H9 (cell line): ENCODE measurements around the gene CFAP47. TPM values are rescaled to one million over a fixed set of nuclear protein-coding genes. Genes with fewer than 3 reads are reported as not detected.
"Not testable (repeated sequence)": the region's sequence is repeated elsewhere in the genome, so short reads cannot be mapped to it uniquely, and the experiment has no call there.

Source experiments
- DNase-seq: peaks from one replicate; pipeline ENCODE4 v3.0.0-alpha.2; 2017
- H2AFZ ChIP-seq: one replicate; pipeline ENCODE4 v1.6.1; 2013; ENCODE audit warnings: mild to moderate bottlenecking, low read length, control low read depth, moderate library complexity
- H2AK5ac ChIP-seq: 2 replicates; pipeline ENCODE4 v1.6.1; 2013; ENCODE audit warnings: low read length, control low read depth, mixed read lengths; ENCODE audit not compliant: insufficient read length
- H2BK120ac ChIP-seq: one replicate; pipeline ENCODE4 v1.6.1; 2013; ENCODE audit warnings: low read depth, mild to moderate bottlenecking, low read length, control low read depth, inconsistent platforms; ENCODE audit not compliant: poor library complexity, severe bottlenecking
- H2BK12ac ChIP-seq: 2 replicates; pipeline ENCODE4 v1.6.1; 2013; ENCODE audit warnings: low read length, control low read depth, mixed read lengths, low read depth; ENCODE audit not compliant: insufficient read length
- H2BK15ac ChIP-seq: 2 replicates; pipeline ENCODE4 v1.6.1; 2013; ENCODE audit warnings: low read depth, low read length, control low read depth
- H2BK20ac ChIP-seq: one replicate; pipeline ENCODE4 v1.6.1; 2013; ENCODE audit warnings: low read depth, mild to moderate bottlenecking, low read length, control low read depth, inconsistent platforms; ENCODE audit not compliant: poor library complexity, severe bottlenecking
- H2BK5ac ChIP-seq: 2 replicates; pipeline ENCODE4 v1.6.1; 2013; ENCODE audit warnings: low read length, control low read depth, mixed read lengths; ENCODE audit not compliant: insufficient read length
- H3K14ac ChIP-seq: 2 replicates; pipeline ENCODE4 v1.6.1; 2013; ENCODE audit warnings: low read length, control low read depth; ENCODE audit not compliant: insufficient read depth
- H3K18ac ChIP-seq: 2 replicates; pipeline ENCODE4 v1.6.1; 2013; ENCODE audit warnings: low read depth, mild to moderate bottlenecking, mixed read lengths, low read length, control low read depth; ENCODE audit not compliant: insufficient read length
- H3K23ac ChIP-seq: 2 replicates; pipeline ENCODE4 v1.6.1; 2013; ENCODE audit warnings: low read length, control low read depth, mixed read lengths, low read depth; ENCODE audit not compliant: insufficient read length
- H3K23me2 ChIP-seq: 2 replicates; pipeline ENCODE4 v1.6.1; 2013; ENCODE audit warnings: low read depth, mild to moderate bottlenecking, mixed read lengths, low read length, control low read depth; ENCODE audit not compliant: insufficient read length, poor library complexity, severe bottlenecking
- H3K27ac ChIP-seq: 2 replicates; pipeline ENCODE4 v1.5.1; 2013; ENCODE audit warnings: low read length, control low read depth, mixed read lengths, low read depth; ENCODE audit not compliant: insufficient read length
- H3K27me3 ChIP-seq: 2 replicates; pipeline ENCODE4 v1.6.1; 2013; ENCODE audit warnings: low read length, control low read depth, inconsistent platforms; ENCODE audit not compliant: insufficient read depth
- H3K4ac ChIP-seq: 2 replicates; pipeline ENCODE4 v1.6.1; 2013; ENCODE audit warnings: low read depth, mild to moderate bottlenecking, control low read depth, inconsistent platforms, low read length, moderate library complexity
- H3K4me1 ChIP-seq: 2 replicates; pipeline ENCODE4 v1.6.1; 2013; ENCODE audit warnings: low read length, control low read depth, inconsistent platforms; ENCODE audit not compliant: insufficient read depth
- H3K4me2 ChIP-seq: 2 replicates; pipeline ENCODE4 v1.6.1; 2013; ENCODE audit warnings: low read length, control low read depth, mixed read lengths; ENCODE audit not compliant: insufficient read length, insufficient read depth
- H3K56ac ChIP-seq: 2 replicates; pipeline ENCODE4 v1.6.1; 2013; ENCODE audit warnings: low read depth, mild to moderate bottlenecking, mixed read lengths, low read length, control low read depth; ENCODE audit not compliant: insufficient read length
- H3K79me1 ChIP-seq: 2 replicates; pipeline ENCODE4 v1.6.1; 2013; ENCODE audit warnings: low read depth, mild to moderate bottlenecking, moderate library complexity, low read length, control low read depth, inconsistent platforms; ENCODE audit not compliant: insufficient read depth, poor library complexity, severe bottlenecking
- H3K79me2 ChIP-seq: 2 replicates; pipeline ENCODE4 v1.6.1; 2013; ENCODE audit warnings: low read length, control low read depth, inconsistent platforms; ENCODE audit not compliant: insufficient read depth
- H3K9ac ChIP-seq: 2 replicates; pipeline ENCODE4 v1.6.1; 2013; ENCODE audit warnings: low read length, control low read depth, mixed read lengths; ENCODE audit not compliant: insufficient read length; ENCODE audit errors: extremely low read depth
- H3K9me3 ChIP-seq: one replicate; pipeline ENCODE4 v1.6.1; 2013; ENCODE audit warnings: low read depth, low read length, inconsistent platforms; ENCODE audit not compliant: control insufficient read depth
- H3T11ph ChIP-seq: one replicate; pipeline ENCODE4 v1.6.1; 2013; ENCODE audit warnings: mild to moderate bottlenecking, low read length, control low read depth, inconsistent platforms
- H4K20me1 ChIP-seq: one replicate; pipeline ENCODE4 v1.6.1; 2013; ENCODE audit not compliant: control insufficient read depth, insufficient read length, insufficient read depth
- H4K5ac ChIP-seq: 2 replicates; pipeline ENCODE4 v1.6.1; 2013; ENCODE audit warnings: low read depth, mild to moderate bottlenecking, mixed read lengths, low read length, control low read depth; ENCODE audit not compliant: insufficient read length
- H4K8ac ChIP-seq: replicated peaks from 2 replicates; pipeline ENCODE4 v1.6.1; 2013; ENCODE audit warnings: low read length, control low read depth, mixed read lengths, low read depth; ENCODE audit not compliant: insufficient read length
- H4K91ac ChIP-seq: 2 replicates; pipeline ENCODE4 v1.6.1; 2013; ENCODE audit warnings: low read depth, mild to moderate bottlenecking, moderate library complexity, mixed read lengths, low read length, control low read depth; ENCODE audit not compliant: insufficient read length
- H3K27ac Mint-ChIP-seq, 3 experiments: 2 replicates in 2 of 3; 3 replicates in 1 of 3; pipeline ENCODE4 v1.8.0; 2020 to 2021; ENCODE audit warnings: mixed read lengths in 3 of 3, mild to moderate bottlenecking in 1 of 3, moderate library complexity in 1 of 3
- H3K27me3 Mint-ChIP-seq: 2 replicates; pipeline ENCODE4 v1.8.0; 2021; ENCODE audit warnings: low read depth, mild to moderate bottlenecking, moderate library complexity, mixed read lengths
- H3K36me3 Mint-ChIP-seq, 3 experiments: 2 replicates in 2 of 3; 3 replicates in 1 of 3; pipeline ENCODE4 v1.8.0; 2020 to 2021; ENCODE audit warnings: low read depth in 3 of 3, mixed read lengths in 3 of 3; ENCODE audit not compliant: insufficient read depth in 1 of 3
- H3K4me1 Mint-ChIP-seq, 2 experiments: 2 replicates each; pipeline ENCODE4 v1.8.0; 2020; ENCODE audit warnings: mixed read lengths in 2 of 2
- H3K4me3 Mint-ChIP-seq, 2 experiments: 2 replicates in 1 of 2; 3 replicates in 1 of 2; pipeline ENCODE4 v1.8.0; 2020 to 2021; ENCODE audit warnings: mild to moderate bottlenecking in 2 of 2, mixed read lengths in 2 of 2, moderate library complexity in 1 of 2
- H3K9me3 Mint-ChIP-seq, 2 experiments: 2 replicates in 1 of 2; 3 replicates in 1 of 2; pipeline ENCODE4 v1.8.0; 2020; ENCODE audit warnings: mild to moderate bottlenecking in 2 of 2, mixed read lengths in 2 of 2, moderate library complexity in 1 of 2
- WGBS: extraction: QIAGEN DNeasy Blood & Tissue Kit; methylation state at CpG from one replicate; pipeline ENCODE4 v1.1.7; 2013; ENCODE audit warnings: missing lambda C conversion rate, low lambda C conversion rate, mixed read lengths; ENCODE audit not compliant: insufficient read length; ENCODE audit errors: extremely low coverage; 5-methylcytosine and 5-hydroxymethylcytosine counted together
- total RNA-seq: library from RNA; stranded (reverse); gene quantifications from 2 replicates; pipeline ENCODE4 v1.2.1, GENCODE V29; 2021
- TF ChIP-seq, protein P1 (sequence below): fragments of 200-600 bp; sonication (generic); conservative IDR thresholded peaks from 3 replicates; pipeline ENCODE4 v1.8.0; 2021; ENCODE audit warnings: antibody characterized with exemption, mild to moderate bottlenecking

The CFAP47 gene
- total RNA-seq, 1 experiment from 2014 or later = not detected

DNA sequence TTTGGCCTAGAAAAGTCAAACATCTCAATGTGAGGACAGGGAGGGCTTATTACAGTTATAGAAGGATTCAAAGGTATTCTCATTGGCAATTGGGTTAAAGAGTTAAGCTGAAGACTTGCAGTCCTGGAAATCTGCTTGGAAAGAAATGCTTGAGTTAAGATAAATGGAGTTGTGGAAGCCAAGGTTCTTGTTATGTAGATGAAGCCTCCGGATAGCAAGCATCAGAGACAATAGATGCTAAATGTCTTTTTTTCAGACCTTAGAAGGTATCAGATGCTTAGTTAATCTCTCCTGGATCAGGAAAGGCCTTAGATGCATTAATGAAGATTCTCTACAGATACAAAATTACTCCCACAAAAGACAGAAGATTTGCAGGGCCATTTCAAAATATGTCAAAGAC lies 299.3 kb downstream of the CFAP47 start:
- H2AK5ac ChIP-seq = no peak overlapping the region
- H3K9me3 ChIP-seq = no peaks in the 10 kb centered on the region
- no peak overlapping the region for H3K56ac ChIP-seq
- Mint-ChIP-seq H3K9me3 (peaks cover 48 to 49% of the 10 kb centered on the region in 2 experiments), H3K4me1 (peaks cover 29 to 31% of the 10 kb centered on the region in 2 experiments), H3K4me3 (no peak overlapping the region), H3K36me3 (peaks cover 0 to 3% (median 0%) of the 10 kb centered on the region in 3 experiments; a peak in 1 of 7 replicates), H3K27me3 (no peaks in the 10 kb centered on the region), H3K27ac (peak overlapping the region in 1 of 3 experiments; percentile 82; a peak in 4 of 7 replicates)
- no peak overlapping the region for H2BK12ac ChIP-seq
- H2AFZ ChIP-seq = no peak overlapping the region
- H3K79me1 ChIP-seq = no peaks in the 10 kb centered on the region
- H4K5ac ChIP-seq = no peak overlapping the region
- peaks cover 10% of the 10 kb centered on the region for H3K4me1 ChIP-seq
- no peak overlapping the region for H3K18ac ChIP-seq
- H3K14ac ChIP-seq = no peak overlapping the region
- no peak overlapping the region for H2BK20ac ChIP-seq
- H4K8ac ChIP-seq = no peak overlapping the region
- no peak overlapping the region for H2BK120ac ChIP-seq
- H2BK15ac ChIP-seq = no peak overlapping the region
- H3K4me2 ChIP-seq = no peak overlapping the region
- no peaks in the 10 kb centered on the region for H3K79me2 ChIP-seq
- H3K27me3 ChIP-seq = no peaks in the 10 kb centered on the region
- TF ChIP-seq, protein P1, sequence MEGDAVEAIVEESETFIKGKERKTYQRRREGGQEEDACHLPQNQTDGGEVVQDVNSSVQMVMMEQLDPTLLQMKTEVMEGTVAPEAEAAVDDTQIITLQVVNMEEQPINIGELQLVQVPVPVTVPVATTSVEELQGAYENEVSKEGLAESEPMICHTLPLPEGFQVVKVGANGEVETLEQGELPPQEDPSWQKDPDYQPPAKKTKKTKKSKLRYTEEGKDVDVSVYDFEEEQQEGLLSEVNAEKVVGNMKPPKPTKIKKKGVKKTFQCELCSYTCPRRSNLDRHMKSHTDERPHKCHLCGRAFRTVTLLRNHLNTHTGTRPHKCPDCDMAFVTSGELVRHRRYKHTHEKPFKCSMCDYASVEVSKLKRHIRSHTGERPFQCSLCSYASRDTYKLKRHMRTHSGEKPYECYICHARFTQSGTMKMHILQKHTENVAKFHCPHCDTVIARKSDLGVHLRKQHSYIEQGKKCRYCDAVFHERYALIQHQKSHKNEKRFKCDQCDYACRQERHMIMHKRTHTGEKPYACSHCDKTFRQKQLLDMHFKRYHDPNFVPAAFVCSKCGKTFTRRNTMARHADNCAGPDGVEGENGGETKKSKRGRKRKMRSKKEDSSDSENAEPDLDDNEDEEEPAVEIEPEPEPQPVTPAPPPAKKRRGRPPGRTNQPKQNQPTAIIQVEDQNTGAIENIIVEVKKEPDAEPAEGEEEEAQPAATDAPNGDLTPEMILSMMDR = no peak
- H3K23me2 ChIP-seq = no peaks in the 10 kb centered on the region
- WGBS = no CpG with 5 or more reads among the region's 1 CpG
- H4K20me1 ChIP-seq = no peaks in the 10 kb centered on the region
- H3K27ac ChIP-seq = no peak overlapping the region
- DNase-seq = no peak
- no peak overlapping the region for H3K4ac ChIP-seq
- no peak overlapping the region for H4K91ac ChIP-seq
- H3K23ac ChIP-seq = no peak overlapping the region
- no peak overlapping the region for H3K9ac ChIP-seq
- H2BK5ac ChIP-seq = no peak overlapping the region
- H3T11ph ChIP-seq = no peak overlapping the region

DNA sequence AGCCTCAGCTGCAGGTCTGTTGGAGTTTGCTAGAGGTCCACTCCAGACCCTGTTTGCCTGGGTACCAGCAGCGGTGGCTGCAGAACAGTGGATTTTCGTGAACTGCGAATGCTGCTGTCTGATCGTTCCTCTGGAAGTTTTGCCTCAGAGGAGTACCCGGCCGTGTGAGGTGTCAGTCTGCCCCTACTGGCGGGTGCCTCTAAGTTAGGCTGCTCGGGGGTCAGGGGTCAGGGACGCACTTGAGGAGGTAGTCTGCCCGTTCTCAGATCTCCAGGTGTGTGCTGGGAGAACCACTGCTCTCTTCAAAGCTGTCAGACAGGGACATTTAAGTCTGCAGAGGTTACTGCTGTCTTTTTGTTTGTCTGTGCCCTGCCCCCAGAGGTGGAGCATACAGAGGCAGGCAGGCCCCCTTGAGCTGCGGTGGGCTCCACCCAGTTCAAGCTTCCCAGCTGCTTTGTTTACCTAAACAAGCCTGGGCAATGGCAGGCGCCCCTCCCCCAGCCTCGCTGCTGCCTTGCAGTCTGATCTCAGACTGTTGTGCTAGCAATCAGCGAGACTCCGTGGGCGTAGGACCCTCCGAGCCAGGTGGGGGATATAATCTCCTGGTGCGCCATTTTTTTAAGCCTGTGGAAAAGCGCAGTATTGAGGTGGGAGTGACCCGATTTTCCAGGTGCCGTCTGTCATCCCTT lies 315.4 kb downstream of the CFAP47 start:
- H3K27ac Mint-ChIP-seq, H4K91ac ChIP-seq, H3K9ac ChIP-seq, H3K23me2 ChIP-seq, H4K5ac ChIP-seq, H3K14ac ChIP-seq, H4K8ac ChIP-seq, H2BK12ac ChIP-seq, H2AK5ac ChIP-seq, H3K27me3 Mint-ChIP-seq, H4K20me1 ChIP-seq, H2BK20ac ChIP-seq, H2BK5ac ChIP-seq, H2BK15ac ChIP-seq, H3K36me3 Mint-ChIP-seq, H3K56ac ChIP-seq, H3K4me2 ChIP-seq, H3K79me2 ChIP-seq, H3K27me3 ChIP-seq, H3K23ac ChIP-seq, H2AFZ ChIP-seq, H3K4me3 Mint-ChIP-seq, DNase-seq, H3T11ph ChIP-seq, H3K4ac ChIP-seq, H3K79me1 ChIP-seq, H3K27ac ChIP-seq, H3K4me1 Mint-ChIP-seq, H2BK120ac ChIP-seq, H3K9me3 ChIP-seq, H3K4me1 ChIP-seq, H3K18ac ChIP-seq: not testable (repeated sequence)
- WGBS = no CpG with 5 or more reads among the region's 21 CpGs
- H3K9me3 Mint-ChIP-seq = peaks cover 38 to 49% of the 10 kb centered on the region in 2 experiments
